ENCODE measurements around the gene MIER2. TPM values are rescaled to one million over a fixed set of nuclear protein-coding genes. Genes with fewer than 3 reads are reported as not detected.
A peak's percentile ranks its signal among the peaks of the same experiment; 100 is the strongest.
"Not testable (repeated sequence)": the region's sequence is repeated elsewhere in the genome, so short reads cannot be mapped to it uniquely, and the experiment has no call there.

MIER2 gene
- total RNA-seq, 2 donors from 2014 or later: 15.2 to 22.4 TPM

GRCh38 chr19:384799-385169 lies 40.2 kb upstream of the MIER2 start:
- Histone ChIP-seq H3K36me3 (no peaks in the 10 kb centered on the region), H3K9me3 (no peaks in the 10 kb centered on the region), H3K27ac (no peak overlapping the region), H3K27me3 (no peaks in the 10 kb centered on the region), H3K4me1 (no peaks in the 10 kb centered on the region), H3K4me3 (no peak overlapping the region)
- no peak for DNase-seq (ENCODE audit: low spot score)
- TF ChIP-seq, protein P1, sequence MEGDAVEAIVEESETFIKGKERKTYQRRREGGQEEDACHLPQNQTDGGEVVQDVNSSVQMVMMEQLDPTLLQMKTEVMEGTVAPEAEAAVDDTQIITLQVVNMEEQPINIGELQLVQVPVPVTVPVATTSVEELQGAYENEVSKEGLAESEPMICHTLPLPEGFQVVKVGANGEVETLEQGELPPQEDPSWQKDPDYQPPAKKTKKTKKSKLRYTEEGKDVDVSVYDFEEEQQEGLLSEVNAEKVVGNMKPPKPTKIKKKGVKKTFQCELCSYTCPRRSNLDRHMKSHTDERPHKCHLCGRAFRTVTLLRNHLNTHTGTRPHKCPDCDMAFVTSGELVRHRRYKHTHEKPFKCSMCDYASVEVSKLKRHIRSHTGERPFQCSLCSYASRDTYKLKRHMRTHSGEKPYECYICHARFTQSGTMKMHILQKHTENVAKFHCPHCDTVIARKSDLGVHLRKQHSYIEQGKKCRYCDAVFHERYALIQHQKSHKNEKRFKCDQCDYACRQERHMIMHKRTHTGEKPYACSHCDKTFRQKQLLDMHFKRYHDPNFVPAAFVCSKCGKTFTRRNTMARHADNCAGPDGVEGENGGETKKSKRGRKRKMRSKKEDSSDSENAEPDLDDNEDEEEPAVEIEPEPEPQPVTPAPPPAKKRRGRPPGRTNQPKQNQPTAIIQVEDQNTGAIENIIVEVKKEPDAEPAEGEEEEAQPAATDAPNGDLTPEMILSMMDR (IDR thresholded peaks at IDR 0.05): no peak

DNA sequence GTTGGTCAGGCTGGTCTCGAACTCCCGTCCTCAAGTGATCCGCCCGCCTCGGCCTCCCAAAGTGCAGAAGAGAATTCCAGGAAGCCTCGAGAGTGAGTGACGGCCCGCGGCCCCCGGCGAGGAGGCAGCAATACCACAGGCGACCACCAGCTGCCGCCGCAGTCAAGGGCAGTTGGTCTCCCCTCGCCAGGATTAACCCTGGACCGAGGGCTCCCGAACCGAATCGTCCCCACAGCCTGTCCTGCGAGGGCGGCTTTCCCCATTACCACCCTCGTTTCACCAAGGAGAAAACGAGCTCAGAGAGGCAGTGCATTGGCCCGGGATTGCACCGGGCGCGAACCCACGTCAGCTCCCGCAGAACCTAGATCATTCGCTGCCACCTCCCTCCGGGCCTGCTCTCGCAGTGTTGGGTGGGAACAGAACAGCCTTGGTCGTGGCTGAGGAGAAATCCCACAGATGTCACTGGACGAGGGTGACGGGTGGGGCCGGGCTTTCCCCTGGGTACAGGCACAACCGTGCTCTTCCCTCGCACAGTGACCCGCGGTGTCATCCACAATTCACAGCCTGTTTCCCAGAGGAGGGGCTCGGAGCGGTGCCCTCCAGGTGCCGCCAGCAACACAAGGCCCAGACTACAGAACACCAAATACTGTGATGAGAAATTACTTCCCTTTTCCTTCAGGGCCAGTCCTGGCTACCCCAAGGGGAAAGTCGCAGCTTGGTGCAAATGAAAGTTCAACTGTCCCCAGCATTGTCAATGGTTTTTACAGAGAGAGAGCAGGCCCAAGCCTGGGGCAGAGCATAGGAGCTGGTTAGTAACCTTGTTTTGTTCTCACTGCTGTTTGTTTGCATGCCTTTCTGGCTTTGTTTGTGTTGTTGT lies 39.6 kb upstream of the MIER2 start:
- Histone ChIP-seq H3K27me3 (no peaks in the 10 kb centered on the region), H3K27ac (no peak overlapping the region), H3K36me3 (no peaks in the 10 kb centered on the region), H3K4me1 (no peaks in the 10 kb centered on the region), H3K4me3 (no peak overlapping the region), H3K9me3 (no peaks in the 10 kb centered on the region)
- TF ChIP-seq, protein P1 (IDR thresholded peaks at IDR 0.05): peak; percentile 39 to 69
- no peak for DNase-seq (ENCODE audit: low spot score)

DNA sequence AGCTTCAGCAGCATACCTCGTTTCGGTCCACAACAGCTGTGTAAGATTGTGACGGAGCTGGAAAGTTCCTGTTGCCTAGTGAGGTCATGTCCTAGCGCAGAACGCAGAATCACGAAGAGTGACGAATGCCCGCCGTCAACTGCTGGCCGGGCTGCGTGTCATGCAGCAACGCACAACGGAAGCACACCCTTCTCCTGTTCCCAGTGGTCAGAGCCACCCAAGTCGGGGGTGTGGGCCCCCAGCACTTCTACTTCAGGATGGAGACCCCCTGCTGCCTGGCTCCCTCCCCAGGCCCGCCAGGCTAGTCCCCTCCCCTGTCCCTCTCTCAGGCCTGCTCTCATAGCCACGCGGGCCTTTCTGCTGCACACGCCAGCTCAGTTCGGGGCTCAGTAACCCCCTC lies 38.4 kb upstream of the MIER2 start:
- Histone ChIP-seq H3K36me3 (no peaks in the 10 kb centered on the region), H3K4me3 (no peak overlapping the region), H3K4me1 (no peaks in the 10 kb centered on the region), H3K9me3 (no peaks in the 10 kb centered on the region), H3K27me3 (no peaks in the 10 kb centered on the region), H3K27ac (no peak overlapping the region)
- DNase-seq (ENCODE audit: low spot score): no peak
- TF ChIP-seq, protein P1 (IDR thresholded peaks at IDR 0.05): no peak

DNA sequence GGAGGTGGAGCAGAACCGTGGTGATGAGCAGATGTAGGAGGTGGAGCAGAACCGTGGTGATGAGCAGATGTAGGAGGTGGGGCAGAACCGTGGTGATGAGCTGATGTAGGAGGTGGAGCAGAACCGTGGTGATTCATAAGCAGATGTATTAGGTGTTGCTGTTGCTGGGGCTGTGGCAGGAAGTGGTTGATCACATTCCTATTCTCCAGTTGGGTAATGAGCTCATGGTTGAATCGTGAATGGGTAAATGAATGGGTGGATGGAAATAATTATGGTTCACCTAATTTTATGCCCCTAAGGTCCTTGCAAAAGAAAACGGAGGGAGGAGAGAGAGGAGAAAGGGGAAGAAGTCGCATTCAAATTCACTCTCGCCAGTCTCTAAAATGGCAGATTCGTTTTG lies 38.0 kb upstream of the MIER2 start:
- H3K4me3 ChIP-seq; H3K27me3 ChIP-seq; DNase-seq (ENCODE audit: low spot score); H3K4me1 ChIP-seq; H3K9me3 ChIP-seq; H3K36me3 ChIP-seq; H3K27ac ChIP-seq: not testable (repeated sequence)

DNA sequence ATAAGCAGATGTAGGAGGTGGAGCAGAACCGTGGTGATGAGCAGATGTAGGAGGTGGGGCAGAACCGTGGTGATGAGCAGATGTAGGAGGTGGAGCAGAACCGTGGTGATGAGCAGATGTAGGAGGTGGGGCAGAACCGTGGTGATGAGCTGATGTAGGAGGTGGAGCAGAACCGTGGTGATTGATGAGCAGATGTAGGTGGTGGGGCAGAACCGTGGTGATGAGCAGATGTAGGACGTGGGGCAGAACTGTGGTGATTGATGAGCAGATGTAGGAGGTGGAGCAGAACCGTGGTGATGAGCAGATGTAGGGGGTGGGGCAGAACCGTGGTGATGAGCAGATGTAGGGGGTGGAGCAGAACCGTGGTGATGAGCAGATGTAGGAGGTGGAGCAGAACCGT lies 37.3 kb upstream of the MIER2 start:
- H3K4me1 ChIP-seq; H3K27me3 ChIP-seq; DNase-seq (ENCODE audit: low spot score); H3K27ac ChIP-seq; H3K36me3 ChIP-seq; H3K4me3 ChIP-seq; H3K9me3 ChIP-seq: not testable (repeated sequence)

GRCh38 chr19:380618-381219 lies 36.1 kb upstream of the MIER2 start:
- not testable (repeated sequence) for H3K27ac ChIP-seq

GRCh38 chr19:379796-380195 lies 35.2 kb upstream of the MIER2 start:
- TF ChIP-seq, protein P1 (IDR thresholded peaks at IDR 0.05): no peak
- Histone ChIP-seq H3K27me3 (no peaks in the 10 kb centered on the region), H3K9me3 (no peaks in the 10 kb centered on the region), H3K4me1 (no peaks in the 10 kb centered on the region), H3K4me3 (no peak overlapping the region), H3K36me3 (no peaks in the 10 kb centered on the region), H3K27ac (no peak overlapping the region)
- no peak for DNase-seq (ENCODE audit: low spot score)

More at GRCh38 chr19:380618-381219, 36.1 kb upstream of the MIER2 start:
- not testable (repeated sequence) for DNase-seq (ENCODE audit: low spot score); H3K4me1 ChIP-seq; H3K9me3 ChIP-seq; H3K36me3 ChIP-seq; H3K4me3 ChIP-seq; H3K27me3 ChIP-seq

All from right atrium auricular region (tissue), 2 donors.